Right lobe of liver (tissue), 6 donors: ENCODE measurements around the gene RPUSD4. TPM values are rescaled to one million over a fixed set of nuclear protein-coding genes. Genes with fewer than 3 reads are reported as not detected.

Experiments
- ATAC-seq, 4 donors: fragments of 200-7000 bp; cut with Tn5 transposase; one replicate each; pipeline ENCODE4 v1.9.1; 2020; ENCODE audit warnings: mild to moderate bottlenecking in 4 of 4, moderate library complexity in 4 of 4
- DNase-seq, 3 donors: peaks; one replicate each; pipeline ENCODE4 v3.0.0-alpha.2; 2020
- H3K27ac ChIP-seq, 3 donors: fragments of 200-600 bp; one replicate each; pipeline ENCODE4 v1.8.0; 2022
- H3K27me3 ChIP-seq, 2 donors: fragments of 200-600 bp; one replicate each; pipeline ENCODE4 v1.8.0; 2022
- H3K36me3 ChIP-seq, 4 donors: fragments of 200-600 bp; sonication (generic) in 1 of 4; one replicate each; pipeline versions ENCODE4 v1.5.1 to v1.8.0; 2017 to 2022; ENCODE audit warnings: control low read depth in 1 of 4
- H3K4me1 ChIP-seq, 4 donors: fragments of 200-600 bp; sonication (generic) in 1 of 4; one replicate each; pipeline versions ENCODE4 v1.5.1 to v1.8.0; 2017 to 2022; ENCODE audit warnings: control low read depth in 1 of 4
- H3K4me3 ChIP-seq, 3 donors: fragments of 200-600 bp; one replicate each; pipeline ENCODE4 v1.8.0; 2022
- H3K9me3 ChIP-seq, 4 donors: fragments of 200-600 bp; sonication (generic) in 1 of 4; one replicate each; pipeline versions ENCODE4 v1.5.1 to v1.8.0; 2017 to 2022; ENCODE audit warnings: control low read depth in 1 of 4
- POLR2A ChIP-seq: fragments of 450-650 bp; IDR thresholded peaks from one replicate; pipeline ENCODE4 v1.6.1; 2017; ENCODE audit warnings: antibody characterized with exemption, mild to moderate bottlenecking
- WGBS: methylation state at CpG from one replicate; pipeline ENCODE4 v1.1.6; 2018; ENCODE audit warnings: low coverage, low lambda C conversion rate; ENCODE audit not compliant: insufficient coverage; ENCODE audit errors: missing lambda C conversion rate; 5-methylcytosine and 5-hydroxymethylcytosine counted together
- intact Hi-C, 2 donors: fragments of 100-400 bp; cut with DNase I; formaldehyde crosslinking; loops; one replicate each; pipeline versions ENCODE4 v1.11.2 to v1.14.1; 2022
- total RNA-seq, 6 experiments: library from RNA; depleted of rRNA in 2 of 6; stranded (reverse); fragments of >200 nt in 2 of 6; fragmentation: NEBNext Ultra II Directional in 3 of 6; extraction: Animal tissue kit (Norgen Biotek cat#: 25700) in 3 of 6; gene quantifications; one replicate each; pipeline versions ENCODE4 v1.1.0 to v1.2.4, GENCODE V29; 2016 to 2023
- TF ChIP-seq, protein P1 (sequence below), 4 donors: fragments of 200-600 bp in 3 of 4; fragments of 450-650 bp in 1 of 4; IDR thresholded peaks; one replicate each; pipeline versions ENCODE4 v1.5.1 to v1.8.0; 2016 to 2022; ENCODE audit warnings: antibody characterized with exemption in 4 of 4, mild to moderate bottlenecking in 2 of 4
- donor health status: DM: no; HTN: yes; CAD: no.
- donor health status: DM: no; HTN: no; CAD: no.
- donor health status: DM: no; HTN: no; CAD: no.
- donor health status: DM: no; HTN: yes; CAD: no.
- donor health status: DM: no; HTN: yes; CAD: no.

Gene RPUSD4
- total RNA-seq, 6 experiments from 2014 or later: 12.8 to 18.5 (median 14.2) TPM

DNA sequence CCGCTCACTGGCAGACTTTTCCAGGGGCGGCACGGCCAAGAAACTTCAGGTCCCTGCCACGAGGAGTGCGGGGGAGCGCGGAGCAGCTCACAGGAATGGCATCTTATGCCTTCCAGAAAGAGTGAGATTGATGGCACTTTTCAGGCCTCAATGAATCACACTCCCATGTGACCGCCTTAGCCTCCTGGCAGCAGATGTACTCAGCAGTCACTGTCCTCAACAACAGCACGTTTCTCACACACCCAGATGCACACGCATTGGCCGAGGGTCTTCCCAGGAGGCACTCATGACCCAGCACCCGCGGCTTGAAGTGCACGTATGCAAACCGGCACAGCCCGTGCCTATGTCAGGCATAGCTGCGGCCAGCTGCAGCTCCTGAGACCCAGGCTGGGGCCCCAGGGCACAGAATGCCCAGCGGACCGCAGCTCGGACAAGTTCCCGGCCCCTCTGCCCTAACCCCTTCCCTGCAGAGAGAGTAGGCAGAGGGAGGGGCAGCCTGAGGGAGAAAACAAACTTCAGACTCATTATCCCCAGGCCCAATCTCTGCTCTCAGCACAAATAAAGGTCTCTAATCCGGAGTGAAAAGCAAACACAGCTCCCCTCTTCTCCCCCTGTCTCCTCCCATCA, 48.3 kb downstream of the RPUSD4 start:
- Histone ChIP-seq H3K27me3 (no peaks in the 10 kb centered on the region), H3K27ac (no peak overlapping the region), H3K9me3 (no peaks in the 10 kb centered on the region), H3K4me3 (no peak overlapping the region), H3K36me3 (no peaks in the 10 kb centered on the region), H3K4me1 (no peaks in the 10 kb centered on the region)
- no CpG with 5 or more reads among the region's 22 CpGs for WGBS
- ATAC-seq (no peak), DNase-seq (peak in 1 of 3 donors; percentile 39)
- TF ChIP-seq, protein P1, sequence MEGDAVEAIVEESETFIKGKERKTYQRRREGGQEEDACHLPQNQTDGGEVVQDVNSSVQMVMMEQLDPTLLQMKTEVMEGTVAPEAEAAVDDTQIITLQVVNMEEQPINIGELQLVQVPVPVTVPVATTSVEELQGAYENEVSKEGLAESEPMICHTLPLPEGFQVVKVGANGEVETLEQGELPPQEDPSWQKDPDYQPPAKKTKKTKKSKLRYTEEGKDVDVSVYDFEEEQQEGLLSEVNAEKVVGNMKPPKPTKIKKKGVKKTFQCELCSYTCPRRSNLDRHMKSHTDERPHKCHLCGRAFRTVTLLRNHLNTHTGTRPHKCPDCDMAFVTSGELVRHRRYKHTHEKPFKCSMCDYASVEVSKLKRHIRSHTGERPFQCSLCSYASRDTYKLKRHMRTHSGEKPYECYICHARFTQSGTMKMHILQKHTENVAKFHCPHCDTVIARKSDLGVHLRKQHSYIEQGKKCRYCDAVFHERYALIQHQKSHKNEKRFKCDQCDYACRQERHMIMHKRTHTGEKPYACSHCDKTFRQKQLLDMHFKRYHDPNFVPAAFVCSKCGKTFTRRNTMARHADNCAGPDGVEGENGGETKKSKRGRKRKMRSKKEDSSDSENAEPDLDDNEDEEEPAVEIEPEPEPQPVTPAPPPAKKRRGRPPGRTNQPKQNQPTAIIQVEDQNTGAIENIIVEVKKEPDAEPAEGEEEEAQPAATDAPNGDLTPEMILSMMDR (IDR thresholded peaks at IDR 0.05): no peak
- TF ChIP-seq POLR2A: no peak
- intact Hi-C loops: no loop called here

DNA sequence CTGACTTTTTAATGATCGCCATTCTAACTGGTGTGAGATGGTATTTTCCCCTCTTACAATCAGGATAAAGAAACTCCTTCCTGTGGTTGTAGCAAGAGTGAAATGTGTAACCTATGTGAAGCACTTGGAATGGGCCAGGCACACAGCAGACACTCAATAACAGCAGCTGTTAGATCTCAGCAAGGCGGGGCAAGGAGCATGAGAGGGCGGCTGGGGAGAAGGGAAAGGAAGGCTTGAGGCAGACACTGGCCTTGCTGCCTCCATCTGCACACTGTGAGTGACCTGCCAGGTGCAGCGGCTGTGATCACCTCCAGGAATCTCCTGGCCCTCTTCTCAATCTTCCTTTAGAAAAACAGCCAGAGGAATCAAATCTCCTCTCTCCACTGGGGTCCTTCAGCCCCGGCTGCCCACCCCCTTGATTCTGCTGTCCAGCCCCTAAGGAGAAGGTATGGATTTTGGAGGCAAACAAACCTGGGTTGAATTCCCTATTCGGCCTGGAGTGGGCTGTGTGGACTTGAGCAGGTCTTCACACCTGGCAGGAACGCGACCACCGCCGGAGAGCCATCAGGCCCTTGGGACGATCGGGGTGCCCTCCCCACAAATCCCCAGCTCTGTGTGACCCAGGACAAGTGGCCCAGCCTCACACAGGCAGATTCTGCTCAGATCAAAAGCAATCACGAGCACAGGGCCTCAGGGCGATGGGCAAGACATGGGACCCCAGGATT, 49.0 kb downstream of the RPUSD4 start:
- ATAC-seq (no peak), DNase-seq (peak in 1 of 3 donors; percentile 40)
- TF ChIP-seq, protein P1 (IDR thresholded peaks at IDR 0.05): no peak
- Histone ChIP-seq H3K4me3 (no peak overlapping the region), H3K9me3 (no peaks in the 10 kb centered on the region), H3K27ac (no peak overlapping the region), H3K27me3 (no peaks in the 10 kb centered on the region), H3K4me1 (no peaks in the 10 kb centered on the region), H3K36me3 (no peaks in the 10 kb centered on the region)
- intact Hi-C loops: no loop called here
- WGBS: 94% methylated on average over 3 of the region's 14 CpGs

DNA sequence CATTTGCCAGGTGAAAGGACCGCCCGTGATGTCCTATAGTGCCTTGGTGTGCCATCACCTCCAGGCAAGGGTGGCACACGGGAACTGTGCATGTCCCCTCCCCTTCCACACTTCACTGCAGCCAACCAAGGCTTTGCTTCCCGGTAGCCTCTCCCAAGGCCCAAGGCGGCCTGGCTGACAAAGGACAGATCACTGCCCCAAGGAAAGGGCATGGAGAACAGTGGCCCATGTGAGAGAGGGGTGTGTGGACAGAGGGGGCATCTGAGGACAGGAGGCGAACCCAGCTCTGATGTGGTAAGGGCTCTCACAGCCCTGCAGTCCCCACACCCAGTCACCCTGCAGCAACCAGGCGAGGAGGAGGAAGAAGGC, 50.4 kb downstream of the RPUSD4 start:
- intact Hi-C loops: no loop called here
- no peak overlapping the region for H3K4me3 ChIP-seq
- H3K27me3 ChIP-seq: no peaks in the 10 kb centered on the region
- no peak overlapping the region for H3K27ac ChIP-seq
- DNase-seq: peak in 1 of 3 donors; percentile 34
- H3K9me3 ChIP-seq: no peaks in the 10 kb centered on the region
- WGBS: 97% methylated on average over 5 of the region's 7 CpGs
- ATAC-seq: no peak
- TF ChIP-seq, protein P1 (IDR thresholded peaks at IDR 0.05): no peak
- TF ChIP-seq POLR2A: no peak
- H3K4me1 ChIP-seq: no peaks in the 10 kb centered on the region
- H3K36me3 ChIP-seq: no peaks in the 10 kb centered on the region

DNA sequence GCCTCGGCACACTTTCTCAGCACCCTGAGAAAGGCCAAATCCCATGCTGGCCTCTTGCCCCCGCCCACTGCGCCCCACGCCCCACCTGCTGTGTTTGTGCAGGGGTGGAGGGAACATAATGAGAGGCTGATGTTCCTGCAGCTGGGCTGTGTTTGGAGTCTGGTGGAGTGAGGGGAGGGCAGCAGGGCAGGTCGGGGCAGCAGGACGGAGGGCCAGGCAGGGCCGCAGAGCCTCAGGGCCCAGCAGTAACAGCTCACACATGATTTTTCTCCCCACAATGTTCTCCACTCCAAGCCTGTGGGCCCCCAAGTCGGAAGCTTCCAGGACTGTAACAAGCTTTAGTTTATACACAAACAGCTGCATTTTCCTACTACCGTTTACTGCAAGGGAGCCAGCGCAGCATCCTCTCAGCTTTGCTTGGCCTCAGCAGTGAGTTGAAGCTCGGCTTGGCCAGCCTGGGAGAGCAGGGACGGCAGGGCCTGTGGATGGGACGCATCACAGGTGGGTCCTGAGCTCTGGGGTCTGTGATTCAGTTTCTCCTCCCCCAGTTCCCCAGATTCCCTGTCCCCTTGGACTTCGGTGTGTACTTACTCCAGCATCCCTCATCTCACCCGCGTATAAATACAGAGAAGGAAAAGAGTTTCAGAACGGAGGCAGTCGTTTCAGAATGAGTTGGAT, 51.0 kb downstream of the RPUSD4 start:
- no peaks in the 10 kb centered on the region for H3K9me3 ChIP-seq
- intact Hi-C loops: no loop called here
- ATAC-seq (no peak), DNase-seq (peak in 1 of 3 donors; percentile 32)
- no peak overlapping the region for H3K27ac ChIP-seq
- WGBS: 71% methylated on average over 12 of the region's 18 CpGs
- H3K36me3 ChIP-seq: no peaks in the 10 kb centered on the region
- no peak overlapping the region for H3K4me3 ChIP-seq
- no peaks in the 10 kb centered on the region for H3K27me3 ChIP-seq
- TF ChIP-seq POLR2A: no peak
- TF ChIP-seq, protein P1 (IDR thresholded peaks at IDR 0.05): no peak
- H3K4me1 ChIP-seq: no peaks in the 10 kb centered on the region
